ENCODE measurements around the gene PTPRM. TPM values are rescaled to one million over a fixed set of nuclear protein-coding genes. Genes with fewer than 3 reads are reported as not detected.

Gene PTPRM
- total and polyA plus RNA-seq, 4 donors: 9.2 to 23.0 (median 12.7) TPM

- no peak for TF ChIP-seq REST (IDR thresholded peaks at IDR 0.05)
- TF ChIP-seq NR2F2 (IDR thresholded peaks at IDR 0.05): no peak
- TF ChIP-seq SP1 (IDR thresholded peaks at IDR 0.05): no peak
- TF ChIP-seq JUND (IDR thresholded peaks at IDR 0.05): no peak
- no peak for TF ChIP-seq FOXA2 (IDR thresholded peaks at IDR 0.05)
- no peak for TF ChIP-seq TAF1 (conservative IDR thresholded peaks at IDR 0.05)
- no peak for TF ChIP-seq RXRA (IDR thresholded peaks at IDR 0.05)
Observed at GRCh38 chr18:7982216-7982615, 415.1 kb downstream of the PTPRM start (continued).

DNA sequence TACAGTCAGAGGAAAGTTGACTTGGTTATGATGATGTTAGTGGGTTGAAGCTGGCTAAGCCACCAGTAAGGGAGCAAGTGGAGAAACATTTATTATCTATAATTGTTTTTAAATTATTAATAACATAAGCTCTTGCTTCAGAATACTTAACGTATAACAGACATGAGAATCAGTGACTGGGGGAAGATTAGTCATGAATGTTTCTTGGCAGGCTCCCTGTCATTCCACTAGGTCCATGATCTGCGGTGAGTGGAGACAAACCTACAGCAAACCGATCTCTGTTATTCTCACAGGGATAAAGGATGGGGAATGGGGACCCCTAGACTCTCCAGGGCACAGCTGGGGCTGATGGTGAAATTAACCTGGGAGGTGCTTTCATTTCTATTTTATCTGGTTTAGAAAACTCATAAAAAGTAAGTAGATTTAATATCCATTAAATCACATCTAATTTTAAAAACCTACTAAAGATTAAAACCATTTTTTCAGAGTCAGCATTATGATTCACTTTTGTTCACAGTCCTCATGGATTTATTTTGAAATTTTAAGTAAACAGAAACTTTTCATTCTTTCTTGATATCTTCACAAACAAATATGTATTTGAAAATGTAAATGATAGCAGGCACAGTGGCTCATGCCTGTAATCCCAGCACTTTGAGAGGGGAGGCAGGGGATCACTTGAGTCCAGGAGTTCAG, 420.3 kb downstream of the PTPRM start:
- no peak overlapping the region for H3K4me3 ChIP-seq (ENCODE audit: low read depth in 1 of 3, low read length in 3 of 3)
- no peaks in the 10 kb centered on the region for H3K4me1 ChIP-seq (ENCODE audit: control insufficient read depth in 4 of 4, insufficient read depth in 4 of 4, low read length in 3 of 4)
- no peaks in the 10 kb centered on the region for H3K36me3 ChIP-seq (ENCODE audit: control insufficient read depth in 4 of 4, insufficient read depth in 3 of 4, low read depth in 1 of 4, low read length in 3 of 4)
- no peak overlapping the region for H3K27ac ChIP-seq (ENCODE audit: low read depth in 1 of 2, low read length in 2 of 2)
- no peaks in the 10 kb centered on the region for H3K9me3 ChIP-seq (ENCODE audit: control insufficient read depth in 4 of 4, low read length in 3 of 4)
- H3K27me3 ChIP-seq (ENCODE audit: control insufficient read depth in 4 of 4, insufficient read depth in 4 of 4, low read length in 3 of 4): no peaks in the 10 kb centered on the region
- DNase-seq (ENCODE audit: low spot score): no peak
- 89% methylated on average over 3 of the region's 3 CpGs for WGBS
- TF ChIP-seq, protein P1, sequence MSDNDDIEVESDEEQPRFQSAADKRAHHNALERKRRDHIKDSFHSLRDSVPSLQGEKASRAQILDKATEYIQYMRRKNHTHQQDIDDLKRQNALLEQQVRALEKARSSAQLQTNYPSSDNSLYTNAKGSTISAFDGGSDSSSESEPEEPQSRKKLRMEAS (IDR thresholded peaks at IDR 0.05): no peak
- no peak for TF ChIP-seq RXRA (IDR thresholded peaks at IDR 0.05)
- H3K9ac ChIP-seq (ENCODE audit: low read depth in 1 of 2, low read length in 2 of 2): no peak overlapping the region

GRCh38 chr18:7990670-7991069, 423.6 kb downstream of the PTPRM start:
- H3K36me3 ChIP-seq (ENCODE audit: control insufficient read depth in 4 of 4, insufficient read depth in 3 of 4, low read depth in 1 of 4, low read length in 3 of 4): no peaks in the 10 kb centered on the region
- no peaks in the 10 kb centered on the region for H3K27me3 ChIP-seq (ENCODE audit: control insufficient read depth in 4 of 4, insufficient read depth in 4 of 4, low read length in 3 of 4)
- peaks cover 0 to 1% (median under 1%) of the 10 kb centered on the region in 4 donors for H3K9me3 ChIP-seq (ENCODE audit: control insufficient read depth in 4 of 4, low read length in 3 of 4)
- WGBS: 55% methylated on average over 1 of the region's 1 CpG
- no peak overlapping the region for H3K27ac ChIP-seq (ENCODE audit: low read depth in 1 of 2, low read length in 2 of 2)
- no peak overlapping the region for H3K4me3 ChIP-seq (ENCODE audit: low read depth in 1 of 3, low read length in 3 of 3)
- TF ChIP-seq NR2F2 (IDR thresholded peaks at IDR 0.05): no peak
- TF ChIP-seq, protein P1 (IDR thresholded peaks at IDR 0.05): no peak
- no peak for TF ChIP-seq GABPA (IDR thresholded peaks at IDR 0.05 in 1 of 2, conservative IDR thresholded peaks at IDR 0.05 in 1 of 2)
- TF ChIP-seq EGR1 (IDR thresholded peaks at IDR 0.05; ENCODE audit: low read depth in 2 of 2): no peak
- TF ChIP-seq YY1 (IDR thresholded peaks at IDR 0.05): no peak
- no peaks in the 10 kb centered on the region for H3K4me1 ChIP-seq (ENCODE audit: control insufficient read depth in 4 of 4, insufficient read depth in 4 of 4, low read length in 3 of 4)
- no peak for DNase-seq (ENCODE audit: low spot score)
- H3K9ac ChIP-seq (ENCODE audit: low read depth in 1 of 2, low read length in 2 of 2): no peak overlapping the region

- 91% methylated on average over 3 of the region's 3 CpGs for WGBS
Observed at GRCh38 chr18:8001711-8002301, 434.7 kb downstream of the PTPRM start.

More at GRCh38 chr18:8001711-8002301, 434.7 kb downstream of the PTPRM start:
- H3K36me3 ChIP-seq (ENCODE audit: control insufficient read depth in 4 of 4, insufficient read depth in 3 of 4, low read depth in 1 of 4, low read length in 3 of 4): no peaks in the 10 kb centered on the region
- TF ChIP-seq FOXA1 (IDR thresholded peaks at IDR 0.05) (no peak), NR2F2 (IDR thresholded peaks at IDR 0.05) (no peak), HNF4G (IDR thresholded peaks at IDR 0.05) (no peak), YY1 (IDR thresholded peaks at IDR 0.05) (no peak), RAD21 (IDR thresholded peaks at IDR 0.05) (no peak)
- no peak overlapping the region for H3K27ac ChIP-seq (ENCODE audit: low read depth in 1 of 2, low read length in 2 of 2)
- H3K4me1 ChIP-seq (ENCODE audit: control insufficient read depth in 4 of 4, insufficient read depth in 4 of 4, low read length in 3 of 4): no peaks in the 10 kb centered on the region
- no peaks in the 10 kb centered on the region for H3K27me3 ChIP-seq (ENCODE audit: control insufficient read depth in 4 of 4, insufficient read depth in 4 of 4, low read length in 3 of 4)
- H3K9ac ChIP-seq (ENCODE audit: low read depth in 1 of 2, low read length in 2 of 2): no peak overlapping the region
- H3K4me3 ChIP-seq (ENCODE audit: low read depth in 1 of 3, low read length in 3 of 3): no peak overlapping the region
- no peak for DNase-seq (ENCODE audit: low spot score)
- H3K9me3 ChIP-seq (ENCODE audit: control insufficient read depth in 4 of 4, low read length in 3 of 4): no peaks in the 10 kb centered on the region
